OCI-LY1 (cell line): ENCODE results near the gene LDLRAD4.

Experiments used
- H2AFZ ChIP-seq: fragments of 200-600 bp; sonication (generic), shearing (Covaris generic); 2 replicates; pipeline ENCODE4 v1.6.0; 2014; ENCODE audit warnings: antibody characterized with exemption, mild to moderate bottlenecking, low read length
- H3F3A ChIP-seq: fragments of 200-600 bp; sonication (generic), shearing (Covaris generic); 2 replicates; pipeline ENCODE4 v1.6.0; 2014; ENCODE audit warnings: mild to moderate bottlenecking, antibody characterized with exemption, low read length, moderate library complexity; ENCODE audit not compliant: insufficient read depth
- H3K27ac ChIP-seq: fragments of 200-600 bp; sonication (generic); 2 replicates; pipeline ENCODE4 v1.5.1; 2014; ENCODE audit warnings: low read length, mixed run types, mild to moderate bottlenecking, low read depth; ENCODE audit not compliant: poor library complexity, severe bottlenecking
- H3K27me3 ChIP-seq: fragments of 200-600 bp; sonication (generic); 2 replicates; pipeline ENCODE4 v1.6.0; 2014; ENCODE audit warnings: antibody characterized with exemption, mild to moderate bottlenecking, low read length, moderate library complexity; ENCODE audit not compliant: insufficient read depth
- H3K36me3 ChIP-seq: fragments of 200-600 bp; sonication (generic); 2 replicates; pipeline ENCODE4 v1.6.1; 2014; ENCODE audit warnings: mild to moderate bottlenecking, antibody characterized with exemption, low read length, moderate library complexity, mixed read lengths; ENCODE audit not compliant: insufficient read depth
- H3K4me1 ChIP-seq: fragments of 200-600 bp; sonication (generic); 2 replicates; pipeline ENCODE4 v1.5.1; 2014; ENCODE audit warnings: mild to moderate bottlenecking, low read length, moderate library complexity; ENCODE audit not compliant: insufficient read depth, severe bottlenecking
- H3K4me2 ChIP-seq: fragments of 200-600 bp; sonication (generic), shearing (Covaris generic); 2 replicates; pipeline ENCODE4 v1.6.1; 2014; ENCODE audit warnings: low read length
- H3K4me3 ChIP-seq: fragments of 200-600 bp; sonication (generic); 2 replicates; pipeline ENCODE4 v1.5.1; 2014; ENCODE audit warnings: low read length, low read depth, mild to moderate bottlenecking, mixed read lengths; ENCODE audit not compliant: poor library complexity, severe bottlenecking
- H3K79me2 ChIP-seq: fragments of 200-600 bp; shearing (Covaris generic); 2 replicates; pipeline ENCODE4 v1.6.1; 2016; ENCODE audit warnings: mixed run types, low read length, mixed read lengths; ENCODE audit not compliant: insufficient read depth
- H3K9ac ChIP-seq: fragments of 200-600 bp; sonication (generic), shearing (Covaris generic); 2 replicates; pipeline ENCODE4 v1.6.1; 2014; ENCODE audit warnings: mild to moderate bottlenecking, low read length, mixed read lengths
- H3K9me2 ChIP-seq: fragments of 200-600 bp; sonication (generic), shearing (Covaris generic); 2 replicates; pipeline ENCODE4 v1.6.1; 2014; ENCODE audit warnings: low read depth, mild to moderate bottlenecking, low read length, mixed read lengths
- H3K9me3 ChIP-seq: fragments of 200-600 bp; shearing (Covaris generic); 2 replicates; pipeline ENCODE4 v1.6.1; 2014; ENCODE audit warnings: low read length, mixed read lengths
- H4K20me1 ChIP-seq: fragments of 200-600 bp; sonication (generic), shearing (Covaris generic); 2 replicates; pipeline ENCODE4 v1.6.0; 2016; ENCODE audit warnings: mild to moderate bottlenecking, low read length; ENCODE audit not compliant: insufficient read depth
- EZH2 ChIP-seq: fragments of 200-600 bp; sonication (generic), shearing (Covaris generic); IDR thresholded peaks from 2 replicates; pipeline ENCODE4 v1.8.0; 2017; ENCODE audit warnings: borderline replicate concordance, mixed run types, mild to moderate bottlenecking, antibody characterized with exemption, low read length, moderate library complexity, mixed read lengths
- TF ChIP-seq, protein P1 (sequence below): fragments of 200-600 bp; sonication (generic), shearing (Covaris generic); IDR thresholded peaks from 2 replicates; pipeline ENCODE4 v1.5.1; 2017; ENCODE audit warnings: mild to moderate bottlenecking, antibody characterized with exemption, low read length, moderate library complexity, mixed read lengths

Gene LDLRAD4

GRCh38 chr18:13232971-13233786, 14.6 kb downstream of the LDLRAD4 start:
- Histone ChIP-seq H3K9me3 (no peaks in the 10 kb centered on the region), H3K4me2 (no peak overlapping the region), H3K9me2 (no peaks in the 10 kb centered on the region), H3K79me2 (no peaks in the 10 kb centered on the region), H4K20me1 (no peaks in the 10 kb centered on the region), H3K4me3 (no peak overlapping the region), H3K27ac (no peak overlapping the region), H3K27me3 (peaks cover 24% of the 10 kb centered on the region), H3K36me3 (no peaks in the 10 kb centered on the region), H2AFZ (no peak overlapping the region), H3K4me1 (no peaks in the 10 kb centered on the region), H3F3A (no peaks in the 10 kb centered on the region), H3K9ac (no peak overlapping the region)
- TF ChIP-seq, protein P1, sequence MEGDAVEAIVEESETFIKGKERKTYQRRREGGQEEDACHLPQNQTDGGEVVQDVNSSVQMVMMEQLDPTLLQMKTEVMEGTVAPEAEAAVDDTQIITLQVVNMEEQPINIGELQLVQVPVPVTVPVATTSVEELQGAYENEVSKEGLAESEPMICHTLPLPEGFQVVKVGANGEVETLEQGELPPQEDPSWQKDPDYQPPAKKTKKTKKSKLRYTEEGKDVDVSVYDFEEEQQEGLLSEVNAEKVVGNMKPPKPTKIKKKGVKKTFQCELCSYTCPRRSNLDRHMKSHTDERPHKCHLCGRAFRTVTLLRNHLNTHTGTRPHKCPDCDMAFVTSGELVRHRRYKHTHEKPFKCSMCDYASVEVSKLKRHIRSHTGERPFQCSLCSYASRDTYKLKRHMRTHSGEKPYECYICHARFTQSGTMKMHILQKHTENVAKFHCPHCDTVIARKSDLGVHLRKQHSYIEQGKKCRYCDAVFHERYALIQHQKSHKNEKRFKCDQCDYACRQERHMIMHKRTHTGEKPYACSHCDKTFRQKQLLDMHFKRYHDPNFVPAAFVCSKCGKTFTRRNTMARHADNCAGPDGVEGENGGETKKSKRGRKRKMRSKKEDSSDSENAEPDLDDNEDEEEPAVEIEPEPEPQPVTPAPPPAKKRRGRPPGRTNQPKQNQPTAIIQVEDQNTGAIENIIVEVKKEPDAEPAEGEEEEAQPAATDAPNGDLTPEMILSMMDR: no peak; the same call in 1 of the 2 replicates
- no peak for TF ChIP-seq EZH2

DNA sequence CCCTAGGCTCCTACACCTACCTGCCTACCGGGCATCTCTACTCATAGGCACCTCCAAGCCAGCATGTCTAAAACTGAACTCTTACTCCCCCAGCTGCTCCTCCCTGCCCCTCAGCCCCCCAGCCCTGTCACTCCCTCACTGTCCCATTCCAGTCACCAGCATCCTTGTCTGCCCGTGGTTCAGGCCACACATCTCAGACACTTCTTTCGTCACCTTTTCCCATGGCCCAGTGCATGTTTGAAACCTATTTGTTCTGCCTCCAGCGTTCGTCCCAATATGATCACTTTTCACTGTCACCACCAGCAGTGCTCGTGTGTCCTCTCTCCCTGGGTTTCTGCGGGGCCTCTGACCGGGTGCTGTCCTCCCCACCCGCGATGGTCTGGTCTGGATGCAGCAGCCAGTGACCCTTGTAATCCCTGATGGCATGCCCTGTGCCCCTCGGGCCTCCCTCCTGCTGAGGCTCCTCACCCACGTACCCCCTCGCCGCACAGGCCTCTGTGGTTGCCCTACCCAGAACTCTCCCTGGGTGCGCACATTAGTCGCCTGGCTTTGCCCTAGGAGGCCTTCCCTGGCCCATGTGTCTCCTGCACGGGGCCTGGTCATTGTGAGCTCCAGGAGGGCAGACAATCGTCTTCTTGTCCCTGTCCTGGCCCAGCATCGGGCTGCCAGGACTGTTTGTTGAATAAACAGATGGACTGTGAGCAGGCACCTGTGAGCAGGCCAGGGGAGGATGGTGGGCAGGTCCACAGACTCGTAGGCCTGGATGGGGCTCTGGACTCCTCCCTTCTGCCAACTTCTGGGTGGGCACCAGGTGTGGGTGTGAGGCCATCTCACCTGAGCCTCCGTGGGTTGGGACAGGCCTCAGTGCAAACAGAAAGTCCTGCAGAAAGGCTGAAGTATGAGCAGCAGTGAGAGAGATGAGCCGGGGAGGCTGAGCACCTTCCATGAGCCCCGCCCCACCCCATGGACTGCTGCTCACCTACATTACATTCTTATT, 15.5 kb downstream of the LDLRAD4 start:
- Histone ChIP-seq H3K27me3 (peaks cover 29% of the 10 kb centered on the region), H3K4me2 (no peak overlapping the region), H3K9me2 (no peaks in the 10 kb centered on the region), H3K9me3 (no peaks in the 10 kb centered on the region), H3K27ac (no peak overlapping the region), H2AFZ (no peak overlapping the region), H3K9ac (no peak overlapping the region), H3K4me3 (no peak overlapping the region), H3K36me3 (no peaks in the 10 kb centered on the region), H4K20me1 (no peaks in the 10 kb centered on the region), H3K79me2 (no peaks in the 10 kb centered on the region), H3K4me1 (no peaks in the 10 kb centered on the region), H3F3A (no peaks in the 10 kb centered on the region)
- TF ChIP-seq, protein P1: no peak
- TF ChIP-seq EZH2: no peak

DNA sequence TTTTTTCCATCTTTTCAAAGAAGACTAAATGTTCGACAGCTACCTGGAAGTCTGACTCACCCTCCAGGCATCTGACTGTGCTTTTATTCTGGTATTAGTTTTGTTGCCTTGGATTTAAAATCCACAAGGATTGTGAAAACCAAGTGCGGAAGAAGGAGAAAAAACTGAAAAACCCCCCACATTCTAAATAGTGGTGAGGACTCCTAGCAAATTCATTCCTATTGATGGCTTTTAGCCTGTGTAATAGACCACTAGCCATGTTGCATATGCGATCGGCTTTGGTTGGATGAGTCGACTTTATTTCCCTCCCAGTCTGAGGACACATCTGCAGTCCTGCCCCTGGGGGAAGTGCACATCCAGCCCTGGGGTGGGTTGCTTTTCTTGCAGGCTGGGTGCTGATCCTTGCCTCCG, 16.9 kb downstream of the LDLRAD4 start:
- H2AFZ ChIP-seq: no peak overlapping the region
- no peak overlapping the region for H3K4me3 ChIP-seq
- no peak overlapping the region for H3K4me2 ChIP-seq
- no peaks in the 10 kb centered on the region for H3K79me2 ChIP-seq
- no peaks in the 10 kb centered on the region for H3K9me3 ChIP-seq
- no peak overlapping the region for H3K9ac ChIP-seq
- H3K36me3 ChIP-seq: no peaks in the 10 kb centered on the region
- no peaks in the 10 kb centered on the region for H3F3A ChIP-seq
- H3K9me2 ChIP-seq: no peaks in the 10 kb centered on the region
- no peaks in the 10 kb centered on the region for H3K4me1 ChIP-seq
- H3K27me3 ChIP-seq: peaks cover 39% of the 10 kb centered on the region
- TF ChIP-seq, protein P1: no peak
- TF ChIP-seq EZH2: no peak
- H3K27ac ChIP-seq: no peak overlapping the region
- H4K20me1 ChIP-seq: no peaks in the 10 kb centered on the region
